Tibial artery (tissue), 4 donors: ENCODE measurements around the gene MYO15B.

ENCODE experiments used
- DNase-seq, 2 donors: peaks; one replicate each; pipeline ENCODE4 v3.0.0-alpha.2; 2019
- H3K27ac ChIP-seq, 2 donors: fragments of 200-600 bp; sonication (generic) in 1 of 2; 1 replicate in 1 of 2; 2 replicates in 1 of 2; pipeline ENCODE4 v1.5.1; 2018 to 2019; ENCODE audit warnings: mild to moderate bottlenecking in 1 of 2
- H3K27me3 ChIP-seq, 2 donors: fragments of 200-600 bp; sonication (generic) in 1 of 2; one replicate each; pipeline versions ENCODE4 v1.5.1 to v1.6.0; 2016 to 2019
- H3K36me3 ChIP-seq, 3 donors: fragments of 200-600 bp; sonication (generic) in 2 of 3; one replicate each; pipeline ENCODE4 v1.5.1; 2016 to 2019; ENCODE audit warnings: mild to moderate bottlenecking in 2 of 3
- H3K4me1 ChIP-seq, 4 donors: fragments of 200-600 bp; sonication (generic) in 2 of 4; 1 replicate in 3 of 4; 2 replicates in 1 of 4; pipeline ENCODE4 v1.5.1; 2016 to 2019
- H3K4me3 ChIP-seq, 2 donors: fragments of 200-600 bp; sonication (generic) in 1 of 2; 1 replicate in 1 of 2; 2 replicates in 1 of 2; pipeline ENCODE4 v1.5.1; 2018 to 2019; ENCODE audit warnings: mild to moderate bottlenecking in 2 of 2
- H3K9me3 ChIP-seq, 3 donors: fragments of 200-600 bp; sonication (generic) in 1 of 3; one replicate each; pipeline ENCODE4 v1.5.1; 2016 to 2019
- CTCF ChIP-seq, 2 experiments: fragments of 200-600 bp in 1 of 2; fragments of 450-650 bp in 1 of 2; IDR thresholded peaks; one replicate each; pipeline ENCODE4 v1.5.1; 2017 to 2019; ENCODE audit warnings: antibody characterized with exemption in 2 of 2, mild to moderate bottlenecking in 1 of 2, moderate library complexity in 1 of 2
- intact Hi-C: fragments of 100-400 bp; cut with DNase I; formaldehyde crosslinking; loops from one replicate; pipeline ENCODE4 v1.15.0; 2023; ENCODE audit warnings: low total_unique reads

MYO15B gene

DNA sequence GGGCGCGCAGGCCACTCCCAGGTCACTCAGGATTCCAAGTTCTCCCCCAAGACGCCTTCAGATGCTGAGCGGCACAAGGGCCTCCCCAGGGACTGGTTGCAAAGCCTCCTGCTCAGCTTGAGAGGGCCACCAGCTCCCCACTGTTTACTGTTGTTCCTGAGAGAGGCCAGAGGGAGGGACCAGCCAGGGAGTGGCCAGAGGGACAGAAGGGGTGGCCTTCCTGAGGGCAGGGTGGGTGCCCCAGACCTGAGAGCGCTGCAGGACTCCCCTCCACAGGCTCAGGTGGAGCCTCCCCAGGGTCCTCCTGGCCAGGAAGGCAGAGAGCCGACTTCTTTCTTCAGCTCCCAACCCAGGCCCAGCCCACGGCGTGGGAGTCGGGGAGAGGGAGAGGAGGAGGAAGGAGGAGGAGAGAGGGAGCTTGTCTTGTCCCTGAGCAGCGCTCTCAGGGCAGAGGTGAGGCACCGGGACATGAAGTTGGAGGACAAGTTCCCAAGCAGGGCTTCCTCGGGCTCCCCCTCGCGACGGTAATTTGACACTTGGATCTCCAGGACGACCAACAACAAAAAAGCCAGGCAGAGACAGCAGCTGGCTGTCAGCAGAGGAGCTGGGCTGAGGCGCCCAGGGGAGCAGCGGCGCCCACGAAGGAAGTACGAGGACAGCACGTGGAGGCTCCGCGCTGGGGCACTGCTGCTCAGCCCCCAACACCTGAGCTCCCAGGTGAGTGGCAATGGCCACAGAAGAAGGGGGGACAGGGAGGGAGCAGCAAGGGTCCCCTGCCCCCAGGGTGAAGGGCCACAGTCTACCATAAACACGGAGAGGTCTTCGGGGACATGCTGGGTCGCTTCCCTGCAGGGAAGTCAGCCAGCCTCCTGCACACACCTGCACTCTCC lies 46.1 kb downstream of the MYO15B start:
- H3K36me3 ChIP-seq, result peaks cover 0 to 48% (median 0%) of the 10 kb centered on the region in 3 donors
- peak; percentile 43 to 58 for TF ChIP-seq CTCF (IDR thresholded peaks at IDR 0.05)
- no peaks in the 10 kb centered on the region for H3K9me3 ChIP-seq
- intact Hi-C loops, result loop anchor here (2.0 to 5.0 kb wide), 2 partner anchors 34 to 115 kb away; partner anchors contain the start of genes RECQL5 and SAP30BP
- H3K27me3 ChIP-seq, result no peaks in the 10 kb centered on the region
- H3K27ac ChIP-seq, result peak overlapping the region; percentile 72 to 76
- DNase-seq, result peak; percentile 87 to 94
- peak overlapping the region in 1 of 2 donors; percentile 17 for H3K4me3 ChIP-seq
- peaks cover 10 to 27% (median 20%) of the 10 kb centered on the region in 4 donors for H3K4me1 ChIP-seq

DNA sequence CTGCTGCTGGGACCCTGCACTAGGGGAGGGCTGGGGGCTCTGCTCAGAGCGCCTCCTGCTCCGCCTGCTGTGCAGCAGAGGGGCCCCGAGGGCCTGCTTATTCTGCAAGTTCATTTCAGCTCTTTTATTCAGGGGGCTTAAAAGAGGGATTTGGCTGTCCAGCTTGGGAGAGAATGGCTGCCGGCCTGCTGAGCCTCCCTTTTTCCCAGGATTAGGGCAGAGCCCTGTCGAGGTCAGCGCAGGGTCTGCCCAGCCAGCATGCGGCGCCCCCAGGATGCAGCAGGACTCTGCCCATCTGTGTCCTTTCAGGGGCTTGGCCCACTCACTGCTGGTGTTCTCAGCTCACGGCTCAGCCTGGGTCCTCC lies 46.8 kb downstream of the MYO15B start:
- intact Hi-C loops, result loop anchor here (5.0 kb wide), 1 partner anchor 33 kb away; the partner anchor contains the start of genes RECQL5 and SAP30BP
- Histone ChIP-seq H3K4me3 (no peak overlapping the region), H3K4me1 (peaks cover 10 to 27% (median 20%) of the 10 kb centered on the region in 4 donors), H3K27me3 (no peaks in the 10 kb centered on the region), H3K36me3 (peaks cover 0 to 50% (median 0%) of the 10 kb centered on the region in 3 donors), H3K27ac (peak overlapping the region; percentile 72 to 76), H3K9me3 (no peaks in the 10 kb centered on the region)
- DNase-seq, result no peak
- no peak for TF ChIP-seq CTCF (IDR thresholded peaks at IDR 0.05)

DNA sequence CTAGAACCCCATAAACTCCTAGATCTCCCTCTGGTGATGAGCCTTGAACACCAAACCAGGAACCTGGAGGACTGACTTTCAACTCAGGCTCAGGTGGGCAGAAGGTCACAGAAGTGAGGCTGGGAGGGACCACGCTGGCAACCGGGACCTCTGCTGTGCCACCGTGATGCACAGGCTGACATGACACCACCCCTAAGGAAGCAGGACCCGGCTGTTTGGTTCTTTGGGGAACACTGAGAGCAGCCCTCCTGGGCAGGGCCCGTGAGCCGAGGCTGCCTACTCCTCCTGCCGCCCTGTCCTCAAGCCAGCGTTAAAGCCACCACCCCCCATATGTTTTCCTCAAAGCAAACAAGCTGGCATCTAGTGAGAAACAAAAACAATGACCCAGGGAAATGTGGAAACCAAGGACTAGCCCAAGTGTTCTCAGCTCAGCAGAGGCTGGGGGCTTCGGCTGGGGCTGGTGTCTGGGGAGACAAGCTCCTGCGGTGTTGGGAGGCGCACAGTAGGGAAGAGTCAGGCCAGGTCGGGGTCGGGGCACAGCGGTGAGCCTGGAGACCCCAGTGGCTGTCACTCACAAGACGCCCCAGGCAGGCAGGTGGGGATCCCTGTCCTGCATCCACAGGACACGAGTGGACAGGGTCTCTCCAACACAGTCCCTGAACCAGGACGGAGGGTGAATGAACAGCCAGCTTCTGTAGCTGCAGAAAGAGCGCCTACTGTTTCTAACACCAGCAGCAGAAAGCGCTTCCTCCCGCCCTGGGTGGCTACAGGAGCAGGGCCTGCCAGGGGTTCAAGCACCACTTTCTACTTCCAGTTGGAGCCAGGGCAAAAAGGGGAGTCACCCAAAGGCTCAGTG lies 47.4 kb downstream of the MYO15B start:
- intact Hi-C loops, result loop anchor here (5.0 kb wide), 1 partner anchor 32 kb away; the partner anchor contains the start of genes RECQL5 and SAP30BP
- Histone ChIP-seq H3K4me1 (peaks cover 10 to 27% (median 20%) of the 10 kb centered on the region in 4 donors), H3K36me3 (peaks cover 0 to 50% (median 3%) of the 10 kb centered on the region in 3 donors), H3K27me3 (no peaks in the 10 kb centered on the region), H3K27ac (no peak overlapping the region), H3K4me3 (no peak overlapping the region), H3K9me3 (no peaks in the 10 kb centered on the region)
- DNase-seq, result no peak
- no peak for TF ChIP-seq CTCF (IDR thresholded peaks at IDR 0.05)

GRCh38 chr17:75635610-75636202 lies 48.1 kb downstream of the MYO15B start:
- TF ChIP-seq CTCF (IDR thresholded peaks at IDR 0.05), result no peak
- no peaks in the 10 kb centered on the region for H3K27me3 ChIP-seq
- H3K9me3 ChIP-seq, result no peaks in the 10 kb centered on the region
- H3K4me3 ChIP-seq, result no peak overlapping the region
- intact Hi-C loops, result no loop called here
- H3K27ac ChIP-seq, result no peak overlapping the region
- DNase-seq, result no peak
- peaks cover 10 to 27% (median 20%) of the 10 kb centered on the region in 4 donors for H3K4me1 ChIP-seq
- peaks cover 0 to 50% (median 6%) of the 10 kb centered on the region in 3 donors for H3K36me3 ChIP-seq
